IPS DF 4.7 (cell line): Measurements from ENCODE around the gene CAMK2G.
A peak's percentile ranks its signal among the peaks of the same experiment; 100 is the strongest.

Experiments used
- DNase-seq: peaks from one replicate; pipeline ENCODE4 v3.0.0-alpha.2; 2013; ENCODE audit warnings: low spot score; ENCODE audit errors: extremely low read depth

The CAMK2G gene

GRCh38 chr10:73865107-73865458, 9.3 kb downstream of the CAMK2G start:
- no peak for DNase-seq

GRCh38 chr10:73864229-73864628, 10.1 kb downstream of the CAMK2G start:
- DNase-seq, result no peak

- DNase-seq, result no peak
Observed at GRCh38 chr10:73863039-73863817, 11.1 kb downstream of the CAMK2G start.

- no peak for DNase-seq
Observed at GRCh38 chr10:73862011-73862410, 12.3 kb downstream of the CAMK2G start.

- DNase-seq, result no peak
Observed at GRCh38 chr10:73859784-73860491, 14.4 kb downstream of the CAMK2G start.

- no peak for DNase-seq
Observed at GRCh38 chr10:73859428-73859783, 14.9 kb downstream of the CAMK2G start.

GRCh38 chr10:73858750-73859427, 15.5 kb downstream of the CAMK2G start:
- DNase-seq, result no peak

GRCh38 chr10:73858013-73858708, 16.2 kb downstream of the CAMK2G start:
- DNase-seq, result no peak

- DNase-seq, result no peak
Observed at GRCh38 chr10:73857446-73857845, 16.9 kb downstream of the CAMK2G start.

- no peak for DNase-seq
Observed at GRCh38 chr10:73856261-73856660, 18.1 kb downstream of the CAMK2G start.

GRCh38 chr10:73855413-73855812, 18.9 kb downstream of the CAMK2G start:
- DNase-seq, result no peak

- no peak for DNase-seq
Observed at GRCh38 chr10:73854310-73854709, 20.0 kb downstream of the CAMK2G start.

- DNase-seq, result no peak
Observed at GRCh38 chr10:73853196-73853595, 21.2 kb downstream of the CAMK2G start.

GRCh38 chr10:73850863-73851461, 23.4 kb downstream of the CAMK2G start:
- no peak for DNase-seq

- DNase-seq, result no peak
Observed at GRCh38 chr10:73850211-73850610, 24.1 kb downstream of the CAMK2G start.

GRCh38 chr10:73848821-73849489, 25.4 kb downstream of the CAMK2G start:
- DNase-seq, result peak; percentile 64

- no peak for DNase-seq
Observed at GRCh38 chr10:73847031-73847430, 27.3 kb downstream of the CAMK2G start.

- no peak for DNase-seq
Observed at GRCh38 chr10:73843261-73843660, 31.1 kb downstream of the CAMK2G start.

- no peak for DNase-seq
Observed at GRCh38 chr10:73842349-73842748, 32.0 kb downstream of the CAMK2G start.

GRCh38 chr10:73841526-73842285, 32.6 kb downstream of the CAMK2G start:
- DNase-seq, result no peak
